Mucosa of rectum (tissue), 2 donors: Measurements from ENCODE around the gene COMMD9.
"Not testable (repeated sequence)": the region's sequence is repeated elsewhere in the genome, so short reads cannot be mapped to it uniquely, and the experiment has no call there.

Source experiments
- H3K27ac ChIP-seq, 2 donors: one replicate each; pipeline ENCODE4 v1.7.0; 2013; ENCODE audit warnings: inconsistent platforms in 2 of 2, low read depth in 2 of 2, low read length in 2 of 2
- H3K27me3 ChIP-seq, 2 donors: one replicate each; pipeline ENCODE4 v1.7.0; 2013; ENCODE audit warnings: low read length in 2 of 2; ENCODE audit not compliant: control insufficient read depth in 2 of 2, insufficient read depth in 2 of 2
- H3K36me3 ChIP-seq, 2 donors: one replicate each; pipeline ENCODE4 v1.7.0; 2013; ENCODE audit warnings: low read length in 2 of 2; ENCODE audit not compliant: control insufficient read depth in 2 of 2, insufficient read depth in 2 of 2
- H3K4me1 ChIP-seq, 2 donors: one replicate each; pipeline ENCODE4 v1.7.0; 2013; ENCODE audit warnings: low read length in 2 of 2, mild to moderate bottlenecking in 1 of 2; ENCODE audit not compliant: control insufficient read depth in 2 of 2, insufficient read depth in 2 of 2
- H3K4me3 ChIP-seq, 2 donors: one replicate each; pipeline ENCODE4 v1.7.0; 2013; ENCODE audit warnings: low read length in 2 of 2
- H3K9ac ChIP-seq, 2 donors: one replicate each; pipeline ENCODE4 v1.7.0; 2013; ENCODE audit warnings: low read length in 2 of 2, low read depth in 1 of 2, mild to moderate bottlenecking in 1 of 2
- H3K9me3 ChIP-seq, 2 donors: one replicate each; pipeline ENCODE4 v1.7.0; 2013; ENCODE audit warnings: low read length in 2 of 2; ENCODE audit not compliant: control insufficient read depth in 2 of 2
- donor health status: healthy.
- donor health status: Normal muscosa, but diverticular disease.

COMMD9 gene

DNA sequence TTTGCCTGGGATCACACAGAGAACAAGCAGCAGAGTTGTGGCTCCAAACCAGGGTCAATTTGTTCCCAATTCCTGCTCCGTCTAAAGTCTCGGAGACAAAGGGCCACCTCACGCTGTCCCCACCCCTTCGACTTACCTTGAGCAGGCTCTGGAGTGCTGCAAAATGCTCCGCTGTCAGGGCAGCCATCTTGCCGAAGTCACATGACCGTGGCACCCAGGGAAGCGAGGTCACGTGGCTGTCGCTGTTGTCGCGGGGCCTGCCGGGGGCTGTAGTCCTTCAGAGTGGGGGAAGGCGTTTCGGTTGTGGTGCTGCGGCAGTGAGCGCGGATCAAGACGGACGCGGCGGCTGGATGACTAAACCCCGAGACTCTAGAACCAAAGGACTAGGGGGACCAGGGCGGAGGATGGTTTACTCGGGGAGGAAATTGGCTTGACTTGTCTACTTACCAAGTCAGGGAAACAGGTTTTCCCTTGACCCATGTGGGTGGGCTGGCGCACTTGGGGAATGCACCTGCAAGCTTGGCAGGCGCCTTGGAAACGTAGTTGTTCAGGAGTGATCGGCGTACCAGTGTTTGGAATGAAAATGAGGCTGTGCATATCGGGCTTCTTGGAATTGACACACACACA is at the start of gene COMMD9:
TSS of gene COMMD9 (minus strand) at position 199 of the 627 bp plus-strand sequence. CDS start at position 187, 12 bp downstream.
- Histone ChIP-seq H3K9ac (peak within 1 kb of the TSS; percentile 65 to 83), H3K9me3 (no peaks in the 10 kb centered on the region), H3K27ac (peak within 1 kb of the TSS in 1 of 2 donors; percentile 53), H3K4me3 (peak within 1 kb of the TSS; percentile 97 to 100), H3K27me3 (no peaks in the 10 kb centered on the region), H3K4me1 (peaks cover 13 to 15% of the 10 kb centered on the region in 2 donors), H3K36me3 (no peaks in the 10 kb centered on the region)

- H3K36me3 ChIP-seq: no peaks in the 10 kb centered on the region
- H3K9ac ChIP-seq: no peak overlapping the region
- H3K4me3 ChIP-seq: no peak overlapping the region
- H3K27ac ChIP-seq: no peak overlapping the region
- no peaks in the 10 kb centered on the region for H3K9me3 ChIP-seq
- H3K27me3 ChIP-seq: no peaks in the 10 kb centered on the region
- peaks cover 0 to 2% of the 10 kb centered on the region in 2 donors for H3K4me1 ChIP-seq
Observed at GRCh38 chr11:36333897-36334296, 44.7 kb upstream of the COMMD9 start.

GRCh38 chr11:36333468-36333867 is 44.2 kb upstream of the COMMD9 start:
- H3K9me3 ChIP-seq: no peaks in the 10 kb centered on the region
- peaks cover 0 to 2% of the 10 kb centered on the region in 2 donors for H3K4me1 ChIP-seq
- H3K9ac ChIP-seq: no peak overlapping the region
- no peaks in the 10 kb centered on the region for H3K36me3 ChIP-seq
- H3K27ac ChIP-seq: no peak overlapping the region
- no peaks in the 10 kb centered on the region for H3K27me3 ChIP-seq
- H3K4me3 ChIP-seq: no peak overlapping the region

- H3K27me3 ChIP-seq: no peaks in the 10 kb centered on the region
- no peaks in the 10 kb centered on the region for H3K9me3 ChIP-seq
- H3K36me3 ChIP-seq: no peaks in the 10 kb centered on the region
- H3K27ac ChIP-seq: no peak overlapping the region
- peaks cover 0 to 2% of the 10 kb centered on the region in 2 donors for H3K4me1 ChIP-seq
- no peak overlapping the region for H3K4me3 ChIP-seq
- H3K9ac ChIP-seq: no peak overlapping the region
Observed at GRCh38 chr11:36330411-36330810, 41.2 kb upstream of the COMMD9 start.

DNA sequence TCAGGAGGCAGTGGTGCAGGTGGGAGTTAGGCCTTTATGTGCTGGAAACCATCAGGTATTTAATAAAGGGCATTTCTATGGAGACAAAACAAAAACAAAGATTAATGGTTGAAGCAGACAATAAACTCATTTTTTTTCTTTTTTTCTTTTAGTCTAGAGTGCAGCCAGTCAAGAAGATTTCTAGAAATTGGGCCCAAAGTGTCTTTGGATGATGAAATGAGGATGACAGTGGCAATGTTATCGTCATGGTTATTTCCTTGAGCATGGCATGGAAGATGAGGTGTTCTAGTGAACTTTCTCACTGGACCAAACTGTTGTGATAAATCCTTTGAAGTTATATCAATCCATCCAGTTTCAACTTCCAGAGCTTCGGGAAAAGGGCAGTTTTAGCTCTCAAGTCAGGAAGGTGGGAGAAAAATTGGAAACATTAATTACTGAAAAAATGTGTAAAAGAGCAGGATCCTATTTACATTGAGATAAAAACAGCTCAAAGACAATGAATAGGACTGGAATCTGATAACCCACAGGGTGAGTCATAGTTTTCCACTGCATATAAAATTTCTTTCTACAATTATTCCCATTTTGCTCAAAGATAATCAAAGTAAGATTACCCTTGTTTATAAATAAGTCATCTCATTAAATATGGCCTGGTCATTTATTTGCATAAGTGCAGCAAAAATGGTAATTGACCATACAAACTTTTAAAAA is 39.9 kb upstream of the COMMD9 start:
- Histone ChIP-seq H3K36me3 (no peaks in the 10 kb centered on the region), H3K27me3 (no peaks in the 10 kb centered on the region), H3K4me1 (peaks cover 0 to 2% of the 10 kb centered on the region in 2 donors), H3K27ac (no peak overlapping the region), H3K4me3 (no peak overlapping the region), H3K9me3 (no peaks in the 10 kb centered on the region), H3K9ac (no peak overlapping the region)

DNA sequence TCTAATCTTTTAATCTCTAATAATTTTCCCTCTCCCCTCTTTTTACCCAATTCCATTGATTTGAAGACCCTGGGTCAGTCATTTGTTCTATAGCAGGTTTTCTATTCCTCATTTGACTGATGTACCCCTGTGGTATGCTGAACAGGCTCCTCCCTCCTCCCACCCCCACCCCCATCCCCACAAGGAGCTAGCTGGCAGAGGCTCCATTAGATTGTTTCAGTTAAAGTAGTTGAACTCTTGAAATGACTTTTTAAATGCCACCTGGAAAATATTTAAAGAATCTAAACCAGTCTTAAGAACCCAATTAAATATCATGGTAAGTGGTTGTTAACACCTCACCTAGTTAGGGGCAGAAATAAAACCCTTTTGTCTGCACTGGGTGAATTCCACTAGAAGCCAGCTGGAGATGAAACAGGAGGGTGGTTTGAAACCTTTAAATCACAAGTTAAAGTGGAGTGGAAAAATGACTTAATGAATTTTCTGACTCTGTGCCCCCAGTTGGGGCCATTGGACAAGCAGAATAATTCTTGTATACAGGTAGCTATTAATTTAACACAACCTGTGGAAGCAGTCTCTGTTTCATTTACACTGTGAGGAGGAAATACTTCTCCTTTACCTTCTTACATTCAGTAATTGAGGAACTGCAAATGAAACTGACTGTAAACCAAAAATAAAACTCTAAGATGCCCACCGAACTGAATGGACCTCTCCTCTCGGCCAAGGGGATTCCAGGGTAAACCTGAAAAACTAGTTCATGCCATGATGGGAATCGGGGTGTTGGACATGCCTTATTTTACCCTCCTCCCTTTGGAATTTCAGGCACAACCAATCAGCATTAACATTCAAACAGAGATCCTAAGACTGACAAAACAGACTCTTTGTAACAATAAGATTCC is 37.5 kb upstream of the COMMD9 start:
- Histone ChIP-seq H3K9me3 (no peaks in the 10 kb centered on the region), H3K4me1 (peaks cover 0 to 2% of the 10 kb centered on the region in 2 donors), H3K27ac (no peak overlapping the region), H3K4me3 (no peak overlapping the region), H3K36me3 (no peaks in the 10 kb centered on the region), H3K9ac (no peak overlapping the region), H3K27me3 (no peaks in the 10 kb centered on the region)

DNA sequence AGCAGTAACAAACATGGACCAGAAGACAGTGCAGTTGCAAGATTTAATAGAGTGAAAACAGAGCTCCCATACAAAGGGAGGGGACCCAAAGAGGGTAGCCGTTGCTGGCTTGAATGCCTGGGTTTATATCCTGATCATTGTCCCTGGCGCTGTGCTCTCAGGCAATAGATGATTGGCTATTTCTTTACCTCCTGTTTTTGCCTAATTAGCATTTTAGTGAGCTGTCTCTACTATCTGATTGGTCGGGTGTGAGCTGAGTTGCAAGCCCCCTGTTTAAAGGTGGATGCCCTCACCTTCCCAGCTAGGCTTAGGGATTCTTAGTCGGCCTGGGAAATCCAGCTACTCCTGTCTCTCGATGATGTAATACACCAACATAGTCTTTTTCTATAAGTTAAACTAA is 36.2 kb upstream of the COMMD9 start:
- not testable (repeated sequence) for H3K27ac ChIP-seq, H3K27me3 ChIP-seq, H3K9me3 ChIP-seq, H3K4me3 ChIP-seq, H3K36me3 ChIP-seq, H3K4me1 ChIP-seq, H3K9ac ChIP-seq

DNA sequence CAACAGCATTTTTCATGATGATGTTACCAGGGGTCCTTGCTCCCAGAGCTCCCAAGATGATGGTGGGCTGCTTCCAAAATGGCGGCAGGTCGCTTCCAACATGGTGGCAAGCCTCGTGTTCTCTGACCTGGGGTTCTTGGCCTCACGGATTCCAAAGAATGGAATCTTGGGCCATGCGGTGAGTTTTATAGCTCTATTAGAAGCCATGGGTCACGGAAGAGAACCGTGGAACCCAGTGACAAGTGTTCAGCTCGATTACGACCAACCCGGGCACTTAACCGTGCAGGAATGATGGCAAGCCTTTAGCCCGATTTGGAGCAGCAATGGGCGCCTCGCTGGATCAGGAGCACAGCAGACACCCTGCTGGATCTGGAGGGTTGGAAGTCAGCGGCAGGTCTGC is 35.7 kb upstream of the COMMD9 start:
- H3K9me3 ChIP-seq, H3K4me3 ChIP-seq, H3K27me3 ChIP-seq, H3K9ac ChIP-seq, H3K27ac ChIP-seq, H3K4me1 ChIP-seq, H3K36me3 ChIP-seq: not testable (repeated sequence)

DNA sequence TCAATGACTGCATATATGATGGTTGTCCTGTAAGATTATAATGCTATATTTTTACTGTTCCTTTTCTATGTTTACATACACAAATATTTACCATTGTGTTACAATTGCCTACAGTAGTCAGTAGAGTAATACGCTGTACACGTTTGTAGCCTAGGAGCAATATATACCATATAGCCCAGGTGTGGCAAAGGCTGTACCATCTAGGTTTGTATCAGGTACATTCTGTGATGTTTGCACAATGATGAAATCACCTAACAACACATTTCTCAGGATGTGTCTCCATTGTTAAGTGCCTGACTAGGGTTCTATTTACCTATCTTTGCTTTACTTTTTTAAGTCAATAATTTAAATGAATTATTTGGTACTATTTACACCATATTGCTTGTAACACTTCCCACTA is 28.8 kb upstream of the COMMD9 start:
- Histone ChIP-seq H3K4me3 (no peak overlapping the region), H3K27ac (peak overlapping the region in 1 of 2 donors; percentile 78), H3K9me3 (no peaks in the 10 kb centered on the region), H3K36me3 (no peaks in the 10 kb centered on the region), H3K27me3 (no peaks in the 10 kb centered on the region), H3K9ac (no peak overlapping the region), H3K4me1 (peaks cover 8 to 29% of the 10 kb centered on the region in 2 donors)

- Histone ChIP-seq H3K36me3 (no peaks in the 10 kb centered on the region), H3K9ac (no peak overlapping the region), H3K4me1 (peaks cover 8 to 33% of the 10 kb centered on the region in 2 donors), H3K27me3 (no peaks in the 10 kb centered on the region), H3K9me3 (no peaks in the 10 kb centered on the region), H3K27ac (no peak overlapping the region), H3K4me3 (no peak overlapping the region)
Observed at GRCh38 chr11:36316049-36316448, 26.8 kb upstream of the COMMD9 start.
